ENCODE data around the gene SUN2. TPM values are rescaled to one million over a fixed set of nuclear protein-coding genes. Genes with fewer than 3 reads are reported as not detected.

SUN2 gene
- total RNA-seq, 1 experiment from 2014 or later: 104 TPM

GRCh38 chr22:38740116-38740723 is 15.6 kb downstream of the SUN2 start:
- TF ChIP-seq, protein P1, sequence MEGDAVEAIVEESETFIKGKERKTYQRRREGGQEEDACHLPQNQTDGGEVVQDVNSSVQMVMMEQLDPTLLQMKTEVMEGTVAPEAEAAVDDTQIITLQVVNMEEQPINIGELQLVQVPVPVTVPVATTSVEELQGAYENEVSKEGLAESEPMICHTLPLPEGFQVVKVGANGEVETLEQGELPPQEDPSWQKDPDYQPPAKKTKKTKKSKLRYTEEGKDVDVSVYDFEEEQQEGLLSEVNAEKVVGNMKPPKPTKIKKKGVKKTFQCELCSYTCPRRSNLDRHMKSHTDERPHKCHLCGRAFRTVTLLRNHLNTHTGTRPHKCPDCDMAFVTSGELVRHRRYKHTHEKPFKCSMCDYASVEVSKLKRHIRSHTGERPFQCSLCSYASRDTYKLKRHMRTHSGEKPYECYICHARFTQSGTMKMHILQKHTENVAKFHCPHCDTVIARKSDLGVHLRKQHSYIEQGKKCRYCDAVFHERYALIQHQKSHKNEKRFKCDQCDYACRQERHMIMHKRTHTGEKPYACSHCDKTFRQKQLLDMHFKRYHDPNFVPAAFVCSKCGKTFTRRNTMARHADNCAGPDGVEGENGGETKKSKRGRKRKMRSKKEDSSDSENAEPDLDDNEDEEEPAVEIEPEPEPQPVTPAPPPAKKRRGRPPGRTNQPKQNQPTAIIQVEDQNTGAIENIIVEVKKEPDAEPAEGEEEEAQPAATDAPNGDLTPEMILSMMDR (conservative IDR thresholded peaks at IDR 0.05; ENCODE audit: low read depth, low read length): no peak
- TF ChIP-seq EZH2 (IDR thresholded peaks at IDR 0.05; ENCODE audit: borderline replicate concordance, low read depth, low read length, poor library complexity, severe bottlenecking): no peak
- CTCF ChIA-PET: interaction anchor here (0.5 to 1.1 kb wide), 2 partner anchors 26 to 63 kb away, joined by 3 read pairs; no protein-coding TSS in a partner anchor
- no peaks in the 10 kb centered on the region for H3K4me1 ChIP-seq (ENCODE audit: insufficient read depth, low read length, poor library complexity, severe bottlenecking)
- H3K4me3 ChIP-seq (ENCODE audit: low read depth, low read length, poor library complexity, severe bottlenecking): no peak overlapping the region
- H3K36me3 ChIP-seq (ENCODE audit: insufficient read depth, low read length, poor library complexity, severe bottlenecking): peaks cover 100% of the 10 kb centered on the region
- no peak for DNase-seq (ENCODE audit: low spot score)
- POLR2A ChIA-PET (ENCODE audit: low non-redundant PET): interaction anchor here (0.6 kb wide), 1 partner anchor 730 kb away, joined by 9 read pairs; no protein-coding TSS in a partner anchor
- intact Hi-C loops (cut with micrococcal nuclease; ENCODE audit: unreplicated experiment): no loop called here
- H3K9me3 ChIP-seq (ENCODE audit: low read depth, low read length, poor library complexity, severe bottlenecking): no peaks in the 10 kb centered on the region
- BruUV-seq (replicated peaks): no TSS peak
- no peaks in the 10 kb centered on the region for H3K27me3 ChIP-seq (replicated peaks; ENCODE audit: insufficient read depth, low read depth, low read length, poor library complexity)
- no peak overlapping the region for H3K27ac ChIP-seq (ENCODE audit: low read depth, low read length, poor library complexity, severe bottlenecking)

- no TSS peak for BruUV-seq (replicated peaks)
- Histone ChIP-seq H3K27me3 (replicated peaks; ENCODE audit: insufficient read depth, low read depth, low read length, poor library complexity) (no peaks in the 10 kb centered on the region), H3K27ac (ENCODE audit: low read depth, low read length, poor library complexity, severe bottlenecking) (no peak overlapping the region), H3K36me3 (ENCODE audit: insufficient read depth, low read length, poor library complexity, severe bottlenecking) (peaks cover 100% of the 10 kb centered on the region), H3K9me3 (ENCODE audit: low read depth, low read length, poor library complexity, severe bottlenecking) (no peaks in the 10 kb centered on the region), H3K4me1 (ENCODE audit: insufficient read depth, low read length, poor library complexity, severe bottlenecking) (no peaks in the 10 kb centered on the region), H3K4me3 (ENCODE audit: low read depth, low read length, poor library complexity, severe bottlenecking) (no peak overlapping the region)
- POLR2A ChIA-PET (ENCODE audit: low non-redundant PET): interaction anchor here (0.6 kb wide), 1 partner anchor 729 kb away, joined by 9 read pairs; no protein-coding TSS in a partner anchor
- TF ChIP-seq, protein P1 (conservative IDR thresholded peaks at IDR 0.05; ENCODE audit: low read depth, low read length): no peak
- no peak for TF ChIP-seq EZH2 (IDR thresholded peaks at IDR 0.05; ENCODE audit: borderline replicate concordance, low read depth, low read length, poor library complexity, severe bottlenecking)
- DNase-seq (ENCODE audit: low spot score): no peak
- CTCF ChIA-PET: no interaction called here
- intact Hi-C loops (cut with micrococcal nuclease; ENCODE audit: unreplicated experiment): no loop called here
Observed at GRCh38 chr22:38739300-38740055, 16.3 kb downstream of the SUN2 start.

DNA sequence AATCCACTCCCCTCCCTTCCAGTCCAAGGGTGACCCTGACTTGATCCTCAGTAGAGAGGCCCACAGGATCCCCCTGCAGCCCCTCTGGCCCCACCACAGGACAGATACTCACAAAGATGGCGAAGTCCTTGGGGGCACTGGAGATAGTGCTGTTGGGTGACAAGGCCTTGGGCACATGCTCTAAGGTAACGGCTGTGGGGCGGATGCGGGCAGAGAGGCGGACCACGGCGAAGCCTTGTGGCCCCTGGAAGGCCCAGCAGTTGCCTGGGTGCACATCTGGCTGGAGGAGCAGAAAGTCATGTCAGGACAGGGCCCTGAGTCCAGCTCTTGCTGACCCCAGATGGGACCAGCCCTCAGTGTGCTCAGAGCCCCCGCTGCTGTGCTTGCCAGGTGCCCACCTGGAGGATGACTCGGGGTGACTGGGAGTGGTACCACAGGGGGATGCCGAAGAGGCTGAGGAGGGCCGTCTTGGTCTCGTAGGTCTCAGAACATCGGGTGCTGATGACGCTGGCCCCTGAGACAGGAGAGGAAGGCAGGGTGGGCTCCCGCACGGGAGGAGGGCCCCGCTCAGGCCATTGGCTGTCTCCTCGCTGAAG is 17.2 kb downstream of the SUN2 start:
- Histone ChIP-seq H3K4me1 (ENCODE audit: insufficient read depth, low read length, poor library complexity, severe bottlenecking) (no peaks in the 10 kb centered on the region), H3K9me3 (ENCODE audit: low read depth, low read length, poor library complexity, severe bottlenecking) (no peaks in the 10 kb centered on the region), H3K27ac (ENCODE audit: low read depth, low read length, poor library complexity, severe bottlenecking) (no peak overlapping the region), H3K27me3 (replicated peaks; ENCODE audit: insufficient read depth, low read depth, low read length, poor library complexity) (no peaks in the 10 kb centered on the region), H3K4me3 (ENCODE audit: low read depth, low read length, poor library complexity, severe bottlenecking) (no peak overlapping the region), H3K36me3 (ENCODE audit: insufficient read depth, low read length, poor library complexity, severe bottlenecking) (peaks cover 100% of the 10 kb centered on the region)
- intact Hi-C loops (cut with micrococcal nuclease; ENCODE audit: unreplicated experiment): no loop called here
- POLR2A ChIA-PET (ENCODE audit: low non-redundant PET): no interaction called here
- DNase-seq (ENCODE audit: low spot score): no peak
- TF ChIP-seq, protein P1 (conservative IDR thresholded peaks at IDR 0.05; ENCODE audit: low read depth, low read length): no peak
- no peak for TF ChIP-seq EZH2 (IDR thresholded peaks at IDR 0.05; ENCODE audit: borderline replicate concordance, low read depth, low read length, poor library complexity, severe bottlenecking)
- CTCF ChIA-PET: no interaction called here
- no TSS peak for BruUV-seq (replicated peaks)
